G401 (cell line): ENCODE measurements around the gene CADM2. TPM values are rescaled to one million over a fixed set of nuclear protein-coding genes. Genes with fewer than 3 reads are reported as not detected.
"Not testable (repeated sequence)": the region's sequence is repeated elsewhere in the genome, so short reads cannot be mapped to it uniquely, and the experiment has no call there.

Experiments used
- DNase-seq: peaks from one replicate; pipeline ENCODE4 v3.0.0-alpha.2; 2015; ENCODE audit warnings: low spot score
- in situ Hi-C: cut with HindIII; loops from 2 replicates; pipeline ENCODE4 v1.10.0; 2016; ENCODE audit warnings: low sequenced_read_pairs, mixed read lengths
- total RNA-seq: library from RNA; depleted of rRNA; stranded (reverse); fragments of >200 nt; shearing (Covaris generic); gene quantifications from 2 replicates; pipeline ENCODE4 v1.2.3, GENCODE V29; 2014

Gene CADM2
- total RNA-seq, 1 experiment from 2014 or later = not detected

DNA sequence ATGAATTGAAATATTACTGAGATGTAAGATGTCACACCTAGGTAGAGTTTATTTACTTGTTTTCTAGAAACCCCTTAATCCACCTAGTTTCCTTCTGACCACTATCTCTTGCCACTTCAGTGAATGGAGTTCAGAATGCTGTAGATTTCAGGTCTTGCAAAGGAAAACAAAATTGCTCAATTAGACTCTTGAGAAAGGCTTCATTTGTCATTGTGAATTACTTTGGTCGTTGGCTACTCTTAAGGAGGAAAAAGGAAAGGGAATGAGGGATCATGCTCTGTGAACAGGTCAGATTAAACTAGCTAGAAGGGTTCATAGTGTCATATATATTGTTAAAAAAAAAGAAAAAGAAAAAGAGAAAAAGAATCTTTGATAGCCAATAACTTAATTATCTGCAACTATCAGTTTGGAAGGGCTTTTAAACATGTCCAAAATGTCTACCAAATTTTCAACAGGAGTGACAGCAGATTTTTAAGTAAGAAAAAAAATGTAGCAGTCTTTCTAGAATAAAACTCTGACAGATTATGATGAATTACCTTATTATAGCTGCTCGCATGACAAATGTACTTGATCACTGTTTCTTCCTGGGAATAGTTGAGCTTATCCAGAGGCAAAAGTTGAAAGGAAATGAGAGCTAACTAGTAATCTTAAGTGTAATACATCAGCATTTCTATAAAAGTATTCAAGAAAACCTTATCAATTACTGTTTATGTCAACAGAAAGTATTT lies 543.5 kb downstream of the CADM2 start:
- no peak for DNase-seq
- in situ Hi-C loops = no loop called here

DNA sequence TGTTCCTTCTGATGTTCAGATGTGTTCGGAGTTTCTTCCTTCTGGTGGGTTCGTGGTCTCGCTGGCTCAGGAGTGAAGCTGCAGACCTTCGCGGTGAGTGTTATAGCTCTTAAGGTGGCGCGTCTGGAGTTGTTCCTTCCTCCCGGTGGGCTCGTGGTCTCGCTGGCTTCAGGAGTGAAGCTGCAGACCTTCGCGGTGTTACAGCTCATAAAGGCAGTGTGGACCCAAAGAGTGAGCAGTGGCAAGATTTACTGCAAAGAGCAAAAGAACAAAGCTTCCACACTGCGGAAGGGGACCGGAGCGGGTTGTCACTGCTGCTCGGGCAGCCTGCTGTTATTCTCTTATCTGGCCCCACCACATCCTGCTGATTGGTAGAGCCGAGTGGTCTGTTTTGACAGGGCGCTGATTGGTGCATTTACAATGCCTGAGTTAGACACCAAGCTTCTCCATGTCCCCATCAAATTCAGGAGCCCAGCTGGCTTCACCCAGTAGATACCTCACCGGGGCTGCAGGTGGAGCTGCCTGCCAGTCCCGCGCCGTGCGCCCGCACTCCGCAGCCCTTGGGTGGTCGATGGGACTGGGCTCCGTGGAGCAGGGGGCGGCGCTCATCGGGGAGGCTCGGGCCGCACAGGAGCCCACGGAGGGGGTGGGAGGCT lies 545.5 kb downstream of the CADM2 start:
- in situ Hi-C loops, DNase-seq: not testable (repeated sequence)

DNA sequence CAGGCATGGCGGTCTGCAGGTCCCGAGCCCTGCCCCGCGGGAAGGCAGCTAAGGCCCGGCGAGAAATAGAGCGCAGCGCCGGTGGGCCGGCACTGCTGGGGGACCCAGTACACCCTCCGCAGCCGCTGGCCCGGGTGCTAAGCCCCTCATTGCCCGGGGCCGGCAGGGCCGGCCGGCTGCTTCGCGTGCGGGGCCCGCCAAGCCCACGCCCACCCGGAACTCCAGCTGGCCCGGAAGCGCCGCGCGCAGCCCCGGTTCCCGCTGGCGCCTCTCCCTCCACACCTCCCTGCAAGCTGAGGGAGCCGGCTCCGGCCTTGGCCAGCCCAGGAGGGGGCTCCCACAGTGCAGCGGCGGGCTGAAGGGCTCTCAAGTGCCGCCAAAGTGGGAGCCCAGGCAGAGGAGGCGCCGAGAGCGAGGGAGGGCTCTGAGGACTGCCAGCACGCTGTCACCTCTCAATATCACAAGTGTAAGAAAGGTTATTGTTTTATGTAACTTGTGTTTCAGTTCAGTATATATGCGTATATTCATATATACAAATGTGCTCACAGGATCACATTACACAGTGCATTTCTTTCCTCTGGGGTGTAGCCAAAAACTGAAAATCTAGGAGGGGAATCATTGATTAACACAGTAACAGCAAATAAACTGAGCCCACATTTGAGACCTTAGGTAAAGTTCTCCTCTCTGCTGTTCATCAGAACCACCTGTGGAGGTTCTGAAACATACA lies 546.2 kb downstream of the CADM2 start:
- DNase-seq = not testable (repeated sequence)

DNA sequence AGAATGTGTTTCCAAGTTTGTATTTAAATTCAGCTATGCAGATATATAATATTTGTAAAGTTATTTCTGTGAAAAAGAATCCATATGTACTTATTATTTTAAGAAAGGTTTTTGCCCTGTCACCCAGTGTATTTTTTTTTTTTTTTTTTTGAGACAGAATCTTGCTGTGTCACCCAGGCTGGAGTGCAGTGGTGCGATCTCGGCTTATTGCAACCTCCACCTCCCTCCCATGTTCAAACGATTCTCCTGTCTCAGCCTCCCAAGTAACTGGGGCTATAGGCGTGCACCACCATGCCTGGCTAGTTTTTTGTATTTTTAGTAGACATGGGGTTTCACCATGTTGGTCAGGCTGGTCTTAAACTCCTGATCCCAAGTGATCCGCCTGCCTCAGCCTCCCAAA lies 548.3 kb downstream of the CADM2 start:
- not testable (repeated sequence) for DNase-seq

More for the DNA sequence above, 546.2 kb downstream of the CADM2 start:
- in situ Hi-C loops = not testable (repeated sequence)

DNA sequence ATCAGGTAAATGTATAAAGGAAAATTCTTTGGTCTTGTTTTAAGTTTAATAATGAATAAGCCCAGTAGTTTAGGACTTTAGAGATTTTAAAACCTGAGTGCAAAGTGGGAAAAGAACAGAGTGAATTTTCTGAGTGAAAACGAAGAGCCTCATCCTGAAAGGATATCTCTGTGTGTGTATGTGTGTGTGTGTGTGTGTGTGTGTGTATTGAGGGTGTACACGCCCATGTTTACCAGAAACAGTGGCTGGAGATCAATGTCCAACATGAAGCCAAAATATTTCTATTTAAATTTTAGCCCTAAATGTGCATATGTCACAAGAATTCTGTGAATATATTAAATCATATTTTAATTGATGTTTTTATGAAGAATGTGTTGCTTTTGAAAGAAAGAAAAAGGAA lies 549.9 kb downstream of the CADM2 start:
- in situ Hi-C loops = no loop called here
- no peak for DNase-seq

More for the DNA sequence above, 548.3 kb downstream of the CADM2 start:
- in situ Hi-C loops = not testable (repeated sequence)

DNA sequence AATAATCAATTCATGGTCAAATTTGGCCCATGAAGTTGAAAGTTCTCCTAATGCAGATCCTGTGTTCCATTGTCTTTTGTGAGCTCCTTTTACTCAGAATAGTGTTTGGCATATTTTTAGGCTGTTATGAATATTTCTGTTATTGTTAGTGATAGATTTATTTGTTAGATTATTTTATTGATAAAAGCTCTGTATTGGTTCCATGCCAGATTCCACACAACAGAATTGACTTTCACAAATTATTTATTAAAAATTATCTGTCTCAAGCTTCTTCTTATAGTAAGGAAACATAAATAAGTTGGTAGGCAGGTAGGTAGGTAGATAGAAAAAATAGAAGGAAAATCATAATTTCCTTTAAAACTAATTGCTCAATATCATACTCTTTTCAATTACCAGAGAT lies 557.4 kb downstream of the CADM2 start:
- no peak for DNase-seq
- in situ Hi-C loops = no loop called here

DNA sequence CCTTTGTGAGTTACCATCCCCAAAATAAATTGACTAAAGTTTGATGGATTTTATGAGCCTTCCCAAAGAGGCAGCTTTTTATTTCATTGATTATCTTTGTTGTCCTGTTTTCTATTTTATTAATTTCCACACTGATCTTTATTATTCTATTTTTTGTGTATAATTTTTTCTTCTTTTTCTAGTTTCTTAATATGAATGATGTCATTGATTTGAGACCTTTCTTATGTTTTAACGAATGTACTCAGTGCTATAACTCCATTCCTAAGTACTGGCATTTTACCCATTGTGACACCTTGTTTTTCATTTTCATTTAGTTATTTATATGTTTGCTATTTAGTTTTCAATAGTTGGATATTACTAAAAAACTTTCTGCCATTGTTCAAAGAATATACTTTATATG lies 565.3 kb downstream of the CADM2 start:
- in situ Hi-C loops = no loop called here
- DNase-seq = no peak

DNA sequence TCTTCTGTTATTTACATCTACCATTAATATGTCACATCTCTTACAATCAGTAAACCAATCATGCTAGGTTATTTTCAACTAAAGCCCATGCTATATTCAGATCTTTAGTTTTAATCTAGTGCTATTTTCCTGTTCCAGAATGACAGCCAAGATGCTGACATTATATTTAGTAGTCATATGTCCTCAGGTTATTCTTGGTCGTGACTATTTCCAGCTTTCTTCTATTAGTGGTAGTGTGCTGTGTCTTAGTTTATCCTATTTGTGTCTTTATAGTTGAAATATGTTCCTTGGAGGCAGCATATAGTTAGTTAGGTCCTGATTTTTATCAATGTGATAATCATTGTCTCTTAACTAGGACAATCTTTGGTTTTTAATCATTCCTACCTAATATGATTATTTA lies 566.5 kb downstream of the CADM2 start:
- no peak for DNase-seq
- in situ Hi-C loops = no loop called here

DNA sequence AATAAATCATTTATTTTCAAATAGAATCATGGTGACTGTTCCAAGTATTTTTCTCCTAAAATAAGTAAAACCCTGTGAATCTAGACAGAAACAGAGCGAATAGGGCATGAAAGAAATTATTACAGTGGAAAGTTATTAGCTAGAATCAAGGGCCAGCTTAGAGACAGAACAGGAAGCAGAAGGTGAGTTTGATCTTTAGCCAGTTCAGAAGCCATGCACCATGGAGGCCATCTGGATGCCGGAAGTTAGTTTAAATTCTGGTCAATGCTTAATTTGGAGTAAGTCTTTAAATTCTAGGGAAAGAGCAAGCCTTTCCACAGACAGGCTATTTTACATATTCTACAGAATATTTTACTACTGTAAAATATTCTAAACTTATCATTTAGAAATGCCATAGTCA lies 574.8 kb downstream of the CADM2 start:
- DNase-seq = peak; percentile 96
- in situ Hi-C loops = no loop called here

DNA sequence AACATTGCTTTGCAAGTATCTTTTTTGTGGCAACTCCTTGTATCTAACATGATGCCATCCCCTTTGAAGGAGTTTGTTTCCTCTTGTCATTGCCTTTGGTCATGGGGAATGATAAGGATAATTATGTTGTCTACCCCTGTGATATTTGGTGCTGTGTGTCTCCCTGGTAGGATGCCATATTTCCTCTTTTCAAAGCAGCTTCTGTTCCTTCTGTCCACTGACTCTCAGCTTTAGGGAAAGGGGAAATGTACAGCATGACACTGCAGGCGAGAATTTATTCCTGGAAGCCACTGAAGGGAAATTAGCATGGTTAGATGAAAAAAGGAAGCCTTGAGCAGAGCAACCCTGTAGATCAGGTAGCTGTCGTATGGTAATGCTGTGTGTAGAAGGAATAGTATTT lies 576.7 kb downstream of the CADM2 start:
- peak; percentile 95 for DNase-seq
- in situ Hi-C loops = no loop called here

DNA sequence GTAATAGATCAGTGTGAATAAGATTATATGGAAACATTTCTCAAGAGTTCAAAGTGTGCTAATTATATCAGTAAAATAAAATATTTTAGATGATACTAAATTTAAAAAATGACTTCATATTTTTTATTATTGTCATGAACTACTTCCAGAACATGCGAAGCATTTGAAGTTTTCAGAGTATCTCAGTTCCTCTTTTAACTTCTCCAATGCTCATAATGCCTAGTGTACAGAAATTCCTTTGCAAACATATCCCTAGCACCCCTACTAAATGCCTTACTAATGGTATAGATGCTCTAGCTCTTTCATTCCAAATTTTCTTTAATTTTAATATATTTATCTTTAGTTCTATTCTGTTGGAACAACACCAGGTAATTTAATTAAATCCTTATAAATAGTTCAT lies 580.4 kb downstream of the CADM2 start:
- in situ Hi-C loops = no loop called here
- DNase-seq = no peak

DNA sequence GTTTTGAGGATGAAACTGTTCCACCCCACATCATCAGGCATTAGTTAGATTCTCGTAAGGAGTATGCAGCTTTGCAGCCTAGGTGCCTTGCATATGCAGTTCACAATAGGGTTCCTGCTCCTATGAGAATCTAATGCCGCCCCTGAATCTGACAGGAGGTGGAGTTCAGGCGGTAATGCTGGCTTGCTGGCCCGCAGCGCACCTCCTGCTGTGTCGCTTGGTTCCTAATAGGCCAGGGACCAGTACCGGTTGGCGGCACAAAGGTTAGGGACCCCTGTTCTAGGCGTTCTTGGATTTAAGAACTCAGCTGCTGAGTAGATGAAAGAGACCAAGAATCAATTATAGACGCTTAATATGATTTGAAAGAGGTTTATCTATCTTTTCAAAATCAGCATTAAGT lies 595.4 kb downstream of the CADM2 start:
- in situ Hi-C loops = no loop called here
- no peak for DNase-seq

DNA sequence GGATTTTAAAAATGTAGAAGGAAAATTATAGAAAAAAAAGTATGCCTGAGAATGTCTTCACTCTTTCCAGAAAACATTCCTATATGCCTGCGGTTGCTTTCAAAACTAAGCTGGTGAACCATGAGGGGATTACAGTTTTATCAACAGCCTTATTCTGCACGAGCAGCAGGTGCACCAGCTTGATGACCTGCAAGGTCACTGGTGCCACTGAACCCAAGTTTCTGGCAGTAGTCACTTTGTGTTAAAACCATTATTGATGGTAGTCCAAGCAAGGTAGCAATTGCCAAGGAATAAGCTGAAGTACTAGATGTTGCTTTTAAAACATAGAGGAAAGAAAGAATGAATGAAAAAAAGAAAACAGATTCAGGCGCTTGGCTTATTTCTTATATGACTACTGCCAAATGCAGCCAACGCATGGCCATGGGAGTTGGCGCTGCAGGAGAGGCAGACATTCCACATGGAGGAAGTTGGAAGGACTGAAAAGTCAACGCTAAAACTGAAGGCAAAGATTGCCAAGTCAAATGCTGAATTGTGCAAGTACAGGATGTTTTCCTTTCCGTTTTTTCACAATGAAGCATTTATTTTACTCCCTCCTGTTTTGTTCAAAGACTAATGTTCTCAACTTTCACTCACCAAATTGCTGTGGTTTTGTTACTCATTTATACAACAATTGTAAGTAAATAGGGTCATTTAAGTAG lies 601.4 kb downstream of the CADM2 start:
- in situ Hi-C loops = no loop called here
- DNase-seq = peak; percentile 80

DNA sequence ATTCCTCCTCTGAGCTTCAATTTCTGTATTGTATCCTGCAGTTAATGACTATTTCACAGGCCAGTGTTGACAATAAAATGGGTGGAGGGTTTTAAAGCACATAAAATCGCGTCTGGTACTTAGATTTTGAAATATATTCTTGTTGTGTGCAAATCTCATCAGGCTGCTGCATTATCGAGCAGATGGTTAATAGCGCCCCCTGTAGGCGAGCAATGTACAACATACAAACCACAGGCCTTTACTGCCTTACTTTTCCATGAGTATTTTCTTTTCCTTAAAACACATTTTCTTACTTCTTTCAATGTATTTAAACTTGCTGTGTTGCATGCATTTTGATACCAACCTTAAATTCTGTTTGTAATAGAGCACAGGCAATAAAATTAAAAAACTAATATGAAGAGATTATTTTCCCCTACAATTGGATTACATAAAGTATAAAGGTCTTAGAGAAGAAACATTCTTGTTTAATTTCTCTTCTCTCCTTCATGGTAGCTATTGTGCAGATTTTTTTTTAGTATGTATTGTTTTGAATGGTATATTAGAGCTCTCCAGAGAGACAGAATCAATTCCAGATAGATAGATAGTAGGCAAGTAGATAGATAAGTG lies 608.4 kb downstream of the CADM2 start:
- in situ Hi-C loops = no loop called here
- DNase-seq = no peak

DNA sequence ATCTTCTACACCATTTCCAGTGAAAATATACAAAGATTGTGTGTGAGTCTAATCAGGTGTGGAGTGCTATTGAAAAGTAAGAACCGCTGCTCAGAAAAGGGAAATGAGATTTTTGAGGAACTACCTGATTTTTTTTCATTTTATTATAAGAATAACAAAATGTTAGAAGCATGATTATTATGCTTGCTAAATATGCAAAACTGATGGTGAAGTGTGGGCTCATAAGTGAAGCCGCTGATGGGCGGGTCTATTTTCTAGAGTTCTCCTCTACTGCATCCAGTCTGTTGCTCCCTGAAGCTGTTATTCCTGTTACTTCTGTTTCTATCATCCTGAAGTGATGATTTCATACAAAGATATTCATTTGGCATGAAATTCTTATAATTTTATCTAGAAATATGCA lies 612.0 kb downstream of the CADM2 start:
- DNase-seq = no peak
- in situ Hi-C loops = no loop called here

DNA sequence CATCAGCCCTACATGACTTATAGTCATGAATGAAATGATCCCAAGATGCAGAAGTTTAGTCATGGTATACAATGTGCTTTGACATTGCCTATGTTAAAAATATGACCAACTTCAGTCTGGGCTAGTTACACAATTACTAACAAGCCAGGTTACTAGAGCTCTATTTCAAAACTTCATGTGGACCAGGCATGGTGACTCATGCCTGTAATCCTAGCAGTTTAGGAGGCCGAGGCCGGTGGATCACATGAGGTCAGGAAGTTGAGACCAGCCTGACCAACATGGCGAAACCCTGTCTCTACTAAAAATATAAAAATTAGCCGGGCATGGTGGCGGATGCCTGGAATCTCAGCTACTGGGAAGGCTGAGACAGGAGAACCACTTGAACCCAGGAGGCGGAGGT lies 613.0 kb downstream of the CADM2 start:
- in situ Hi-C loops = no loop called here
- DNase-seq = no peak

DNA sequence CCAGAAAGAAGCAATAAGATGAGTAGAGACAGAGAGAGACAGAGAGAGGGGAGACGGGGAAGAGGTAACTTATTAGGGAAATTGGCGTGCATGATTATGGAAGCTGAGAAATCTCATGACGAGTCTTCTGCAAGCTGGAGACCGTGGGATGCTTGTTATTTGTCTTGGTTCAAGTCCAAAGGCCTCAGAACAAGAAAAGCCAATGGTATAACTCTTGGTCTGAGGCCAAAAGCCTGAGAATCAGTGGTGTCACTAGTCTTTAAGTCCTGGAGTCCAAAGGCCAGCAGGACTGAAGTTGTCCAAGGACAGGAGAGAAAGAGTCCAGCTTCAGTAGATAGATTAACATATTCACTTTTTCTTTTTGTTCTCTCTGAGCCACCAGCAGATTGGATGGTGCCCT lies 613.6 kb downstream of the CADM2 start:
- in situ Hi-C loops = no loop called here
- no peak for DNase-seq

DNA sequence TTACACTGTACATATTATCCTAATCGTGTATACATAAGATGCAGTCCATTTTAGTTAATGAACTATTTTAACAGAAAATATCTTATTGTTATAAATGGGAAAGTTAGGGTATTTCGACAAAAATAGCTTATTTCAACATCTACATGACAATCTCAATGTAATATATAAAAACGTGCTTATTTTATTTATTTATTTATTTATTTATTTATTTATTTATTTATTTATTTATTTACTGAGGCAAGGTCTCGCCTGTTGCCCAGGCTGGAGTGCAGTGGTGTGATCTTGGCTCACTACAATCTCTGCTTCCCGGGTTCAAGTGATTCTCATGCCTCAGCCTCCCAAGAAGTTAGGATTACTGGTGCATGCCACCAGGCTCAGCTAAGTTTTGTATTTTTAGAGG lies 614.2 kb downstream of the CADM2 start:
- in situ Hi-C loops = no loop called here
- no peak for DNase-seq

DNA sequence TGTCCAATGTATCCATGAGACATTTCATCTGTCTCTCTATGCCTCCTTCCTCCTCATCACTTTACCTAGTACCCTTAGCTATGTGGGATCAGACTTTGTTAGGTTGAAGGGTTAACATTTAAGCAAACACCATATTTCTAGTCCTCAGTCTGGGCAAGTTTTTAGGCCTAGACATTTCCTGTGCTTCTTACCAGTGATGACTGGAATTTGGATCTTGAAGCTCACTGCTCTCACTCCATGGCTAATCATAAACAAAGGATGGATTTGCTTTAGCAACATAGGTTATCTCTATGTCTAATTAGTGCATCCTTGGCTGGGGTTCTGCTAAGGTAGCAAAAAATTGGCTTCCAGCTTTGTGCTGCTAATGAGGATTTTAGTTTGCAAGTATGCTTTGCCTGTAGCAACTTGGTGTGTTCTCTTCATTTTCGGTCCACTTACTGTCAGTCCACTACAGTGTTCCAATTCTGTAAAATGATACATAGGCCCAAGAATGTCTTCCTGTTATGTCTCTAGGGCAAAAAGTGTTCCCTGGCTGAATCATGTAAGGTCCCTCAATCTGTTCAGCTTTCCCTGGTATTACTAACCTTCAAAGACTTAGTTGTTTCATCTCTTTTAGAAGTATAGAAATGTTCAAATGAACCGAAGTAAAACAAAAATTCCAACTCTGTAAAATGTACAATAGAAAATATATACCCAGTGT lies 615.4 kb downstream of the CADM2 start:
- no peak for DNase-seq
- in situ Hi-C loops = no loop called here
